Mucosa of descending colon (tissue), 3 donors: ENCODE results near the gene FHDC1. TPM values are rescaled to one million over a fixed set of nuclear protein-coding genes. Genes with fewer than 3 reads are reported as not detected.
"Not testable (repeated sequence)": the region's sequence is repeated elsewhere in the genome, so short reads cannot be mapped to it uniquely, and the experiment has no call there.

Source experiments
- ATAC-seq: fragments of 200-7000 bp; cut with Tn5 transposase; one replicate; pipeline ENCODE4 v1.9.1; 2020; ENCODE audit warnings: mild to moderate bottlenecking, moderate library complexity
- DNase-seq, 3 donors: peaks; one replicate each; pipeline ENCODE4 v3.0.0-alpha.2; 2020
- H3K36me3 ChIP-seq: fragments of 200-600 bp; one replicate; pipeline ENCODE4 v1.8.0; 2021; ENCODE audit warnings: low read depth, mild to moderate bottlenecking
- H3K4me1 ChIP-seq: fragments of 200-600 bp; one replicate; pipeline ENCODE4 v1.8.0; 2021; ENCODE audit warnings: low read depth, mild to moderate bottlenecking
- H3K4me3 ChIP-seq: fragments of 200-600 bp; one replicate; pipeline ENCODE4 v1.8.0; 2021; ENCODE audit warnings: mild to moderate bottlenecking
- H3K9me3 ChIP-seq: fragments of 200-600 bp; one replicate; pipeline ENCODE4 v1.8.0; 2021; ENCODE audit warnings: mild to moderate bottlenecking
- intact Hi-C, 2 donors: fragments of 100-400 bp; cut with DNase I in 1 of 2; cut with micrococcal nuclease in 1 of 2; formaldehyde crosslinking; loops; one replicate each; pipeline versions ENCODE4 v1.11.0 to v1.11.1; 2022; cut with DNase I, micrococcal nuclease
- total RNA-seq, 3 donors: library from RNA; stranded (reverse); fragmentation: NEBNext Ultra II Directional in 2 of 3; extraction: Animal tissue kit (Norgen Biotek cat#: 25700) in 2 of 3; gene quantifications; one replicate each; pipeline versions ENCODE4 v1.2.1 to v1.2.4, GENCODE V29; 2021 to 2023
- TF ChIP-seq, protein P1 (sequence below): fragments of 200-600 bp; IDR thresholded peaks from one replicate; pipeline ENCODE4 v1.8.0; 2022; ENCODE audit warnings: antibody characterized with exemption, mild to moderate bottlenecking
- donor health status: DM: no; HTN: no; CAD: no; lungs with moderate emphysema.
- donor health status: DM: no; HTN: no; CAD: no.
- donor health status: DM: no; HTN: yes; CAD: no.

FHDC1 gene
- total RNA-seq, 3 donors from 2014 or later = 8.8 to 16.1 (median 14.1) TPM

DNA sequence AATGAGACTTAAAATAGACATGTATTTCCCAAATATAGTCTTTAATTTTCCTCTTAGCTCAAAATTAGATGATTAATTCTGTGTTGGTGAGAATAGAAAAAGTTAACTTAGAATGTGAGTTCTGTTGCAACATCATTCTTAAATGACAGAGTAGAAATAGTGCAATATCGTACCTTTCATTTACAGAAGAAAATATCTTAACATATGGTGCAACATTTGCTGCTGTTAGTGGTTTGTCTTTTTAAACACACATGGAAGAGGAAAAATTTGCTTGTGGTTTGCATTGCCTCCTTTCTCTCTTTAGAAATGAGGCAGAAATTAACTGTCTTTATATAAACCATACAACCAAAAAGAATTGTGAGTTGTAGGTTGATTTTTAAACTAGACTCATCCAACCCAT lies 39.3 kb upstream of the FHDC1 start:
- Histone ChIP-seq H3K4me3 (no peak overlapping the region), H3K9me3 (no peaks in the 10 kb centered on the region), H3K4me1 (peaks cover 22% of the 10 kb centered on the region), H3K36me3 (no peaks in the 10 kb centered on the region)
- TF ChIP-seq, protein P1, sequence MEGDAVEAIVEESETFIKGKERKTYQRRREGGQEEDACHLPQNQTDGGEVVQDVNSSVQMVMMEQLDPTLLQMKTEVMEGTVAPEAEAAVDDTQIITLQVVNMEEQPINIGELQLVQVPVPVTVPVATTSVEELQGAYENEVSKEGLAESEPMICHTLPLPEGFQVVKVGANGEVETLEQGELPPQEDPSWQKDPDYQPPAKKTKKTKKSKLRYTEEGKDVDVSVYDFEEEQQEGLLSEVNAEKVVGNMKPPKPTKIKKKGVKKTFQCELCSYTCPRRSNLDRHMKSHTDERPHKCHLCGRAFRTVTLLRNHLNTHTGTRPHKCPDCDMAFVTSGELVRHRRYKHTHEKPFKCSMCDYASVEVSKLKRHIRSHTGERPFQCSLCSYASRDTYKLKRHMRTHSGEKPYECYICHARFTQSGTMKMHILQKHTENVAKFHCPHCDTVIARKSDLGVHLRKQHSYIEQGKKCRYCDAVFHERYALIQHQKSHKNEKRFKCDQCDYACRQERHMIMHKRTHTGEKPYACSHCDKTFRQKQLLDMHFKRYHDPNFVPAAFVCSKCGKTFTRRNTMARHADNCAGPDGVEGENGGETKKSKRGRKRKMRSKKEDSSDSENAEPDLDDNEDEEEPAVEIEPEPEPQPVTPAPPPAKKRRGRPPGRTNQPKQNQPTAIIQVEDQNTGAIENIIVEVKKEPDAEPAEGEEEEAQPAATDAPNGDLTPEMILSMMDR = no peak
- ATAC-seq = no peak
- intact Hi-C loops = no loop called here
- no peak for DNase-seq

DNA sequence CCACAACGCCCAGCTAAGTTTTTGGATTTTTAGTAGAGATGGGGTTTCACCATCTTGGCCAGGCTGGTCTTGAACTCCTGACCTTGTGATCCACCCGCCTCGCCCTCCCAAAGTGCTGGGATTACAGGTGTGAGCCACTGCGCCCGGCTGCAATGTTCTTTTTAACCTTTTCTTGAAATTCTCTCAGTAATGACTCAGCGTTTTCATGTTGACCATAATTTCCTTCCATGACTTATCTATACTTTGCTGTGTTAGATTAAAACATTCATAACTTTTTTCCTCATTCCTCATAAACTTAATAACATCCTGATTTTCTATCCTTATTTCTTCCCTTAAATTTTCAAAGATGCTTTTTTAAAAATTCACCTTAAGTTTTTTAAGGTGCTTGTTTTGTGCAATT lies 38.0 kb upstream of the FHDC1 start:
- DNase-seq, H3K4me3 ChIP-seq, H3K36me3 ChIP-seq, intact Hi-C loops, ATAC-seq, H3K9me3 ChIP-seq: not testable (repeated sequence)
- peaks cover 12% of the 10 kb centered on the region for H3K4me1 ChIP-seq

DNA sequence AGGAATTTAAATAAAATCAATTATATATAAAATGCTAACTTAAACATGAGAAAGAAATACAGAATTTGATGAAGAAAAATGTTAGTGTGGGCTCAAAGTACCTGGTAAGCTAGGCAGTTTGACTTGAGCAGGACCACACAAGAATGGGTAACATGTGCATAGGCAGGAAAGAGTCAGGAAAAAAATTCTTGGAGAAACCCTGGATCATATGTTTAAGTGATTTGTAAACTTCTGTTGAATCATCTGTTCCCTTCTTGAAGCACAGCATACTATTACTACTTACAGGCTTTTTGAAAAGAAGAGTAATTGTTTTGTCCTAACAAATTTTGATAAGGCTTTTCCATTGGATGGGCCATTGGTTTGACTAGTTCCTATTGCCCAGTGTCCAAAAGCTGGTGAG lies 37.5 kb upstream of the FHDC1 start:
- intact Hi-C loops = no loop called here
- no peaks in the 10 kb centered on the region for H3K36me3 ChIP-seq
- no peak overlapping the region for H3K4me3 ChIP-seq
- TF ChIP-seq, protein P1 = no peak
- no peak for DNase-seq
- H3K4me1 ChIP-seq = peaks cover 8% of the 10 kb centered on the region
- ATAC-seq = no peak
- H3K9me3 ChIP-seq = no peaks in the 10 kb centered on the region

DNA sequence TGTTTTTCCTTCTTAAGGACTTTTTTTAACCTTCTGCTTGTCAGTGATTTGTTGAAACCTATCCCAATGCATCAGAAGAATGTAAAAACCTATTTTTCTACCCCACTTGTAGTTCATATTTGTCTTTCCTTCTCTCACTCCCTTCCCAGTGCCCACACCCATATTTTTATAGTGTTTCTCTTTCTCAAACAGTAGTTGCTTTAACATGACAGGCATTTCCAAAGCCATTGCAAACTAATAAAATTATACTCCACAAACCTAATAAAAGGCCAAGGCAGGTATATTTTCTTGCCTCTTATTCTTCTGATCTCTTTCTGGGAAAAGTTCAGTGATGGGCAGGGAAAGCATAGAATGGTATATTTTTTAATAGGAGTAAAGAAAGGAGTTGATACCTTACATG lies 35.7 kb upstream of the FHDC1 start:
- H3K9me3 ChIP-seq = no peaks in the 10 kb centered on the region
- ATAC-seq (peak; percentile 92), DNase-seq (no peak)
- H3K4me3 ChIP-seq = no peak overlapping the region
- intact Hi-C loops = no loop called here
- TF ChIP-seq, protein P1 = no peak
- peaks cover 7% of the 10 kb centered on the region for H3K4me1 ChIP-seq
- H3K36me3 ChIP-seq = no peaks in the 10 kb centered on the region

DNA sequence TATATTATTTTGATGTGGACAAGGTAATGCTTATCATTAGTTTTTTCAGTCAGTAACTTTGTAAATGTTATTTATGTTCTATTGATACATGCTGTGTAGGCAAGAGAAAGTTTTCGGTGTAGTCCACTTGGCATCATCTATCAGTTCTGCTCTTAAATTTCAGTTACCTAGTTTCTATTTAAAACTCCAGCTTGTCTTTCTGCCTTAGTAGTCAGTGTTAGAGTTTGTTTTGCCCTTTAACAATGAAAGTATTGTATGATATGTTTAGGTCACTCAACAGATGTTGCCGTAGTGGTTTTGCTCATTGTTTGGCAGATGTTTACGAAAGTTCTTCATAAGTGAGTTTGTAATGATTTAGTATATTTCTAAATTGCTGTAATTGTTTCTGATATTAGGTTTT lies 34.9 kb upstream of the FHDC1 start:
- no peak overlapping the region for H3K4me3 ChIP-seq
- intact Hi-C loops = no loop called here
- no peaks in the 10 kb centered on the region for H3K36me3 ChIP-seq
- TF ChIP-seq, protein P1 = no peak
- no peak for ATAC-seq
- no peak for DNase-seq
- peaks cover 7% of the 10 kb centered on the region for H3K4me1 ChIP-seq
- H3K9me3 ChIP-seq = no peaks in the 10 kb centered on the region

DNA sequence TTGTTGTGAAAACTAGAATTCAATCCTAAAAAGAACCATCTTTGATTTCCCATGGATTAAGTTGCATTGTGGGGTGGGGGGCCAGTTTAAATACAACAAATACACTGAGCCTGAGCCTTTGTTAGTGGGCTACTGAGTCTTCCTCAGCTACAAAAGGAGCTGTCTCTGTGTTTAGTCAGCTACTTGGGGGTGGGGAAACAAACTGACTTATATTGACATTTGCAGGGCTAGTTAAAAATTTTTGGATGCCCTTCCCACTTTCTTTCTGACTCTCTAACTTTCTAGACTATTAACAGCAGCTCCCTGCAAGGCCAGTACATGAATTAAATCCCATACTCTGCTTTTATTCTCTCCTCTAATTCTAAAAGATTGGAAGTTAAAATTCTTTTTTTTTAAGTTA lies 32.5 kb upstream of the FHDC1 start:
- Histone ChIP-seq H3K4me1 (peaks cover 7% of the 10 kb centered on the region), H3K9me3 (no peaks in the 10 kb centered on the region), H3K36me3 (no peaks in the 10 kb centered on the region), H3K4me3 (no peak overlapping the region)
- ATAC-seq = no peak
- TF ChIP-seq, protein P1 = no peak
- intact Hi-C loops = no loop called here
- DNase-seq = no peak
